ENCODE data around the gene P2RY11. TPM values are rescaled to one million over a fixed set of nuclear protein-coding genes. Genes with fewer than 3 reads are reported as not detected.
A peak's percentile ranks its signal among the peaks of the same experiment; 100 is the strongest.

P2RY11 gene
- total RNA-seq, 2 donors from 2014 or later, result 4.5 to 11.6 TPM

DNA sequence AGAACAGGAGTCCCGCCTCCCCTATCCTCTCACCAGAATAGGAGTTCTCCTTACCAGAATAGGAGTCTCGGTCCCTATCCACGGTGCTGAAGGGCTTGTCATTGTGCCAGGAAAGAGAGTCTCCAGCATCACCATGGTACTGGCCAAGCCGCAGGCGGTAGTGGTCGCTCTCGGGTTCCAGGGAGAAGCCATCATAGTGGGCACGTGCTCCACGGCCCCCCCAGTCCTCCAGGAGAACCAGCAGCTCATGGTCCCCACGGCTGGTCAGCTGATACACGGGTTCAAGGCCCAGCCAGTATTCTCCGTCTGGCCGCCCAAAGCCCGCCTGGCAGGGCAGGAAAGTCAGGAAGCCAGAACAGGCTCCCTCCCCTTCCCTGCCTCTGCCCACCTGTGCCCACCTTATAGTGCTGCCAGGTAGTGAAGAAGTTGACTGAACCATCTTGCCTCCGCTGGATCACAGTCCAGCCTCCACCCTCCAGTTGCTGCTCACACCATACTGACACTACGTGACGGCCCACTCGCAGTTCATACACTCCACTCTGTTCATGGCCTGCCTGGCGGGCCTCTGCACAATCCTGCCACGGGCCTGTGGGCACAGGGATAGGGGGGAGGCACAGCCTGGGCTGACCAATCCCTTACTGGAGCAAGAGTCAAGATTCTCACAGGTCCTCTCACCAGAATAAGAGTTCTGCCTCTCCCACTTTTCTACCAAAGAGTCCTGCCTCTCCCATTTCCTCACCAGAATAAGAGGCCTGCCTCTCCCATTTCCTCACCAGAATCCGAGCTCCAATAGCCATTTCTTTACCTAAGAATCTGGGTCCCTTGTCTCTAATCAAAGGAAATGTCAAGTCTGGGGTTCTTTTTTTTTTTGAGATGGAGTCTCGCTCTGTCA, 18.0 kb upstream of the P2RY11 start:
- Histone ChIP-seq H3K27me3 (replicated peaks; ENCODE audit: insufficient read depth) (no peaks in the 10 kb centered on the region), H3K4me1 (ENCODE audit: control insufficient read depth in 1 of 2, low read depth in 2 of 2) (peaks cover 0 to 15% of the 10 kb centered on the region in 2 donors), H3K4me3 (no peak overlapping the region), H3K9me3 (no peaks in the 10 kb centered on the region), H3K36me3 (no peaks in the 10 kb centered on the region), H3K27ac (no peak overlapping the region)
- TF ChIP-seq, protein P1, sequence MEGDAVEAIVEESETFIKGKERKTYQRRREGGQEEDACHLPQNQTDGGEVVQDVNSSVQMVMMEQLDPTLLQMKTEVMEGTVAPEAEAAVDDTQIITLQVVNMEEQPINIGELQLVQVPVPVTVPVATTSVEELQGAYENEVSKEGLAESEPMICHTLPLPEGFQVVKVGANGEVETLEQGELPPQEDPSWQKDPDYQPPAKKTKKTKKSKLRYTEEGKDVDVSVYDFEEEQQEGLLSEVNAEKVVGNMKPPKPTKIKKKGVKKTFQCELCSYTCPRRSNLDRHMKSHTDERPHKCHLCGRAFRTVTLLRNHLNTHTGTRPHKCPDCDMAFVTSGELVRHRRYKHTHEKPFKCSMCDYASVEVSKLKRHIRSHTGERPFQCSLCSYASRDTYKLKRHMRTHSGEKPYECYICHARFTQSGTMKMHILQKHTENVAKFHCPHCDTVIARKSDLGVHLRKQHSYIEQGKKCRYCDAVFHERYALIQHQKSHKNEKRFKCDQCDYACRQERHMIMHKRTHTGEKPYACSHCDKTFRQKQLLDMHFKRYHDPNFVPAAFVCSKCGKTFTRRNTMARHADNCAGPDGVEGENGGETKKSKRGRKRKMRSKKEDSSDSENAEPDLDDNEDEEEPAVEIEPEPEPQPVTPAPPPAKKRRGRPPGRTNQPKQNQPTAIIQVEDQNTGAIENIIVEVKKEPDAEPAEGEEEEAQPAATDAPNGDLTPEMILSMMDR (IDR thresholded peaks at IDR 0.05), result no peak
- DNase-seq (ENCODE audit: low spot score) (no peak), ATAC-seq (ENCODE audit: insufficient number of reproducible peaks, low FRiP score, low read depth) (no peak)

- no peak for DNase-seq (ENCODE audit: low spot score)
- H3K36me3 ChIP-seq, result no peaks in the 10 kb centered on the region
- TF ChIP-seq, protein P1 (IDR thresholded peaks at IDR 0.05), result no peak
- H3K4me1 ChIP-seq (ENCODE audit: control insufficient read depth in 1 of 2, low read depth in 2 of 2), result peaks cover 0 to 15% of the 10 kb centered on the region in 2 donors
- H3K27ac ChIP-seq, result peak overlapping the region; percentile 46 to 65
- H3K9me3 ChIP-seq, result no peaks in the 10 kb centered on the region
- H3K27me3 ChIP-seq (replicated peaks; ENCODE audit: insufficient read depth), result no peaks in the 10 kb centered on the region
- no peak for ATAC-seq (ENCODE audit: insufficient number of reproducible peaks, low FRiP score, low read depth)
- H3K4me3 ChIP-seq, result peak overlapping the region; percentile 61
Measured at GRCh38 chr19:10095622-10095947, 15.9 kb upstream of the P2RY11 start.

DNA sequence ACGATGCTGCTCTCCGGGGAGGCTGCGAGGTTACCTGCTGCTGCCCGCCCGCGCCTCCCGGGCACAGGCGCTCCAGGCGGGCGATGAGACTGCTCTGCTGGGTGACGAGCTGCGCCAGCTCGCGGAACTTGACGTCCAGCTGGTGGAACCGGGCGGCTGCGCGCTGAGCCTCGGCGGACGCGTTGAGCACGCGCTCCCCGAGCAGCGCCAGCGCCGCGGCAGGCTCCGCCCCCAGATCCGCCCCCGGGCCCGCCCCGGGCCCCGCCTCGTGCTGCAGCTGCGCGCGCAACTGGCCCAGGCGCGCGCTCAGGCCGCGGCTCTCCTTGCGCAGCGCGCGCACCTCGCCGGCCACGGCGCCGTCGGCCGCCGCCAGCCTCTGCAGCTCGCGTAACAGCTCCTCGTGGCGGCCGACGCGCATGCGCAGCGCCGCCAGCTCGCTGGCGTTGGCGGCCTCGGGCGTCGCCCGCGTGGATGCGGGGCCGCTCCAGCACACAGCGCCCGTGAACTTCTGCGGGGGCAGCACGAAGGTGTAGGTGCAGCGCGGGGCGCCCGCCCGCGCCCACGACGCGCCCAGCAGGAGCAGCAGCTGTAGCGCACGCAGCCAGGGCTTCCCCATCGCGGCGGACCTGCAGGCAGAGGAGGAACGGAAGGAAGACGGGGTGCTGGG, 15.4 kb upstream of the P2RY11 start:
- Histone ChIP-seq H3K4me3 (peak overlapping the region; percentile 68), H3K27ac (peak overlapping the region; percentile 46 to 65), H3K27me3 (replicated peaks; ENCODE audit: insufficient read depth) (no peaks in the 10 kb centered on the region), H3K36me3 (no peaks in the 10 kb centered on the region), H3K4me1 (ENCODE audit: control insufficient read depth in 1 of 2, low read depth in 2 of 2) (peaks cover 0 to 15% of the 10 kb centered on the region in 2 donors), H3K9me3 (no peaks in the 10 kb centered on the region)
- TF ChIP-seq, protein P1 (IDR thresholded peaks at IDR 0.05), result no peak
- no peak for DNase-seq (ENCODE audit: low spot score)
- ATAC-seq (ENCODE audit: insufficient number of reproducible peaks, low FRiP score, low read depth), result peak; percentile 77

- no peak for ATAC-seq (ENCODE audit: insufficient number of reproducible peaks, low FRiP score, low read depth)
Measured at GRCh38 chr19:10096615-10096963, 14.9 kb upstream of the P2RY11 start.

More at GRCh38 chr19:10096615-10096963, 14.9 kb upstream of the P2RY11 start:
- H3K27ac ChIP-seq, result peak overlapping the region in 1 of 2 donors; percentile 23
- peaks cover 0 to 15% of the 10 kb centered on the region in 2 donors for H3K4me1 ChIP-seq (ENCODE audit: control insufficient read depth in 1 of 2, low read depth in 2 of 2)
- no peaks in the 10 kb centered on the region for H3K9me3 ChIP-seq
- no peak for DNase-seq (ENCODE audit: low spot score)
- TF ChIP-seq, protein P1 (IDR thresholded peaks at IDR 0.05), result no peak
- H3K27me3 ChIP-seq (replicated peaks; ENCODE audit: insufficient read depth), result no peaks in the 10 kb centered on the region
- H3K36me3 ChIP-seq, result no peaks in the 10 kb centered on the region
- peak overlapping the region; percentile 68 for H3K4me3 ChIP-seq

Measured in thoracic aorta (tissue), 2 donors.